PFSK-1 (cell line): ENCODE data around the gene PPP1R9A.

Experiments used
- FOXP2 ChIP-seq: optimal IDR thresholded peaks from 2 replicates; pipeline ENCODE3; 2011; ENCODE audit warnings: borderline replicate concordance, control low read depth, inconsistent platforms; ENCODE audit not compliant: insufficient read depth; ENCODE audit errors: extremely low read length, extremely low read depth
- POLR2AphosphoS5 ChIP-seq: IDR thresholded peaks from 2 replicates; pipeline ENCODE4 v1.6.1; 2012; ENCODE audit warnings: low read depth, mild to moderate bottlenecking, control low read depth, low read length, moderate library complexity
- SIN3A ChIP-seq: IDR thresholded peaks from 2 replicates; pipeline ENCODE4 v1.6.1; 2012; ENCODE audit warnings: mild to moderate bottlenecking, low read length, moderate library complexity, borderline replicate concordance; ENCODE audit not compliant: insufficient read depth
- TAF1 ChIP-seq: IDR thresholded peaks from 2 replicates; pipeline ENCODE4 v1.6.1; 2012; ENCODE audit warnings: low read length, control low read depth, borderline replicate concordance; ENCODE audit not compliant: insufficient read depth
- TF ChIP-seq, protein P1 (sequence below), 2 experiments: IDR thresholded peaks; 2 replicates each; pipeline versions ENCODE4 v1.6.1 to v1.8.0; 2011 to 2012; ENCODE audit warnings: low read depth in 2 of 2, low read length in 2 of 2, control low read depth in 1 of 2, inconsistent platforms in 1 of 2, mild to moderate bottlenecking in 1 of 2, moderate library complexity in 1 of 2; ENCODE audit not compliant: insufficient read depth in 1 of 2

The PPP1R9A gene

DNA sequence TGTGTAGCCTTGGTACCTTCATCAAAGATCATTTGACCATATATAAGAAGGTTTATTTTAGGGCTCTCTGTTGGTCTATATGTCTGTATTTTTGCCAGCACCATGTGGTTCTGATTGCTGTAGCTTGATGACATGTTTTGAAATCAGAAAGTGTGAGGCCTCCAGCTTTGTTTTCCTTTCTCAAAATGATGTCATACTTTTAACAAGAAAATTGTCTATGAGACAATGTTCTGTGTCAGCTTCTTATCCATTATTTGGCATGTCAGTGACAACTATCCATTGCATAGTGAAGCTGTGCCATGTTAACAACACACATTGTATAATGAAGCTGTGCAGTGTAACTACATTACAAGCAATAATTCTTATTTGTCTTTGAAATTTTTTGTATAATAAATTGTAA, 9.1 kb upstream of the PPP1R9A start:
- TF ChIP-seq SIN3A (no peak), FOXP2 (no peak), TAF1 (no peak), POLR2AphosphoS5 (no peak)
- TF ChIP-seq, protein P1, sequence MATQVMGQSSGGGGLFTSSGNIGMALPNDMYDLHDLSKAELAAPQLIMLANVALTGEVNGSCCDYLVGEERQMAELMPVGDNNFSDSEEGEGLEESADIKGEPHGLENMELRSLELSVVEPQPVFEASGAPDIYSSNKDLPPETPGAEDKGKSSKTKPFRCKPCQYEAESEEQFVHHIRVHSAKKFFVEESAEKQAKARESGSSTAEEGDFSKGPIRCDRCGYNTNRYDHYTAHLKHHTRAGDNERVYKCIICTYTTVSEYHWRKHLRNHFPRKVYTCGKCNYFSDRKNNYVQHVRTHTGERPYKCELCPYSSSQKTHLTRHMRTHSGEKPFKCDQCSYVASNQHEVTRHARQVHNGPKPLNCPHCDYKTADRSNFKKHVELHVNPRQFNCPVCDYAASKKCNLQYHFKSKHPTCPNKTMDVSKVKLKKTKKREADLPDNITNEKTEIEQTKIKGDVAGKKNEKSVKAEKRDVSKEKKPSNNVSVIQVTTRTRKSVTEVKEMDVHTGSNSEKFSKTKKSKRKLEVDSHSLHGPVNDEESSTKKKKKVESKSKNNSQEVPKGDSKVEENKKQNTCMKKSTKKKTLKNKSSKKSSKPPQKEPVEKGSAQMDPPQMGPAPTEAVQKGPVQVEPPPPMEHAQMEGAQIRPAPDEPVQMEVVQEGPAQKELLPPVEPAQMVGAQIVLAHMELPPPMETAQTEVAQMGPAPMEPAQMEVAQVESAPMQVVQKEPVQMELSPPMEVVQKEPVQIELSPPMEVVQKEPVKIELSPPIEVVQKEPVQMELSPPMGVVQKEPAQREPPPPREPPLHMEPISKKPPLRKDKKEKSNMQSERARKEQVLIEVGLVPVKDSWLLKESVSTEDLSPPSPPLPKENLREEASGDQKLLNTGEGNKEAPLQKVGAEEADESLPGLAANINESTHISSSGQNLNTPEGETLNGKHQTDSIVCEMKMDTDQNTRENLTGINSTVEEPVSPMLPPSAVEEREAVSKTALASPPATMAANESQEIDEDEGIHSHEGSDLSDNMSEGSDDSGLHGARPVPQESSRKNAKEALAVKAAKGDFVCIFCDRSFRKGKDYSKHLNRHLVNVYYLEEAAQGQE (IDR thresholded peaks at IDR 0.05; ENCODE audit: insufficient read depth in 1 of 2, low read depth in 2 of 2, low read length in 2 of 2) = no peak

DNA sequence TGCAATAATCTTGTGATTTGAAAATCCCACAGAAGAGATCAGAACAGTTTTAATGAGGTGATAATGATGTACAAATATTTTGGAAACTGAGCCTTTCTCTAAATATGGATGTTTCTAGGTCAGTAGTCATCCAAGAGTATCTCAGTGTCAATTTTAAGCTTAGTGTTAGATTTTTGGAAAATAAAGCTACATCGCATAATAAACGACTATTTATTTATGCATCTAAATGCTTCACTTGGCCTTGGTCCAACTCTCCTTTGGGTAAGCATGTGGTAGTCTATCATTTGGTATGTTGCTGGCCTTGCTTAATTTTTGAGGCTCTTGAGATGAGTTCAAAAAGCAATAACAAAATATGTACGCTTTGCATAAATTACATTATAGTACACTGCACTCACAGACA, 5.4 kb upstream of the PPP1R9A start:
- TF ChIP-seq TAF1 (no peak), SIN3A (no peak), FOXP2 (no peak), POLR2AphosphoS5 (no peak)
- TF ChIP-seq, protein P1 (IDR thresholded peaks at IDR 0.05; ENCODE audit: insufficient read depth in 1 of 2, low read depth in 2 of 2, low read length in 2 of 2) = no peak

DNA sequence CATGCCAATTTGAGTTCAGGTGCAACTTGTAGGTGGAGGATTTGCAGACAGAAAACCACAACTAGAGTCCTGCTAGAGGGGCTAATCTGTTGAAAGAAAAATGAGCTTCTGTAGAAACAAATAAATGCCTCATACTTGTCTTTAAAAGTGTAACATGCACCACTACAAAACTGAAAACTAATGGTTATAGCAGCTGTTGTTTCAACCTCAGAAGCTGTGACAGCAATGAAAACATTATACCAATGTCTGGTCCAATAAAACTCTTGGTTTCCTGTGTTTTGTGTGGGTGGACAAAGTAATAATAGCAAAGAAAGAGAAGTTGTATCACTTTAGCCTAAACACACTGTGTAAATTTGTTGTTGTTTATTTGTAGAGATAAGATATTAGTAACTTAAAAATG, 3.4 kb upstream of the PPP1R9A start:
- TF ChIP-seq POLR2AphosphoS5 (no peak), SIN3A (no peak), TAF1 (no peak), FOXP2 (no peak)
- TF ChIP-seq, protein P1 (IDR thresholded peaks at IDR 0.05; ENCODE audit: insufficient read depth in 1 of 2, low read depth in 2 of 2, low read length in 2 of 2) = no peak

DNA sequence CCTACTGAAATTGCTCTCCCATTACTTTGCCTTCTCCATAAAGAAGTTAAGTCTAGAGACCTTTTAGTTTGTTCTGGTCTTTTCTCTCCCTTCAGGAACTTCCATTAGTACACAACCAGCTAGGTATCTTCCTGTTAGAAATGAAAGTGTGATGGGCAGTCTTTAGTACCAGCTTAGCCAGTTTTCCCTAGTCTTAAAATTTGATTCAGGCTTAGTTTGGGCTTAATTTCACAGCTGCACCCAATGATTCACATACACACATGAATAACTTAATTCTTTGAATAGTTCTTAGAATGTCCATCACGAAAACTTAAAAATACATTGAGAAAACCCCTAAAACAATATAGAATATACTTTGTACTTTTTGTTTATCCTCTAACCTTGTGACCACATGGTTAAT, 2.4 kb upstream of the PPP1R9A start:
- TF ChIP-seq POLR2AphosphoS5 (no peak), FOXP2 (no peak), SIN3A (no peak), TAF1 (no peak)
- TF ChIP-seq, protein P1 (IDR thresholded peaks at IDR 0.05; ENCODE audit: insufficient read depth in 1 of 2, low read depth in 2 of 2, low read length in 2 of 2) = no peak

DNA sequence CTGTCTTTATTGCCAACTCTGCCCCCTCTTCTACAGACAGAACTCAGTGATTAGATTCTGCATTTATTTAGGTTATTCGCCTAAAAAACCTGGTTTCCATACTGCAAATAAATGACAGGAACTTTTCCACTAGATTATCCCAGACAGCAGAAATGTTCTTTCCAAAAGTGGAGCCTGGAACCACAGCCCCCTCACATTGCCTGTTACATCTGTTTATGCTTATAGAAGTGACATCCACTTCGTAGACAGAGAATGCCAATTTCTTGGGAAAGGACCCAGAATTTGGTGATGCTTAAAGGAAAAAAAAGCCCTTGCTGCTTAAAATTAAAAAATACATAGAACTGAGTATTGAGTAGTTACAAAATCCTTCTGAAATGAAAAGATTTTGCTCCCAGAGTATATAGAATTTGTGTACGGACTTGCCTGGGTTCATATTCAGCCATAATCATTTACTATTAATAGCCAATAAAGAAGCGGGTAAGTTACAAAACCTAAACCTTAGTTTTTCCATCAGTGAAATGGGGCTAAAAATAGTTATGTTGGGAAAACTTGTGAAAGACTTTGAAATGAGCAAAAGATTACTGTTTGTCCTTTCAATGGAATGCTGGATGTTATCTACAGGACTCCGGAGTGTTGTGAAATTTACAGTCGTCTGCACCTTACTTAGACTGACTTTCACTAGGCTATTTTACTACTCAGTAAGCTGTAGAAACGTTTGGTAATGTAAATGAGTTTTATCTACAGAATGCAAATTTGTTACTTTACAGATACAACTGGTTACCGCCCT, 1.1 kb upstream of the PPP1R9A start:
- TF ChIP-seq TAF1 = no peak
